SK-N-SH treated with all-trans-retinoic acid at 6 μM for 48 hours (cell line): ENCODE data around the gene KRTAP10-1.

Source experiments
- ATAC-seq: fragments of 200-7000 bp; cut with Tn5 transposase; 3 replicates; pipeline ENCODE4 v1.9.1; 2020; ENCODE audit warnings: mild to moderate bottlenecking, moderate library complexity
- ARNTL ChIP-seq: fragments of 450-650 bp; formaldehyde crosslinking; IDR thresholded peaks from 2 replicates; pipeline ENCODE4 v1.5.0; 2020; ENCODE audit warnings: low read depth, mild to moderate bottlenecking, moderate library complexity, borderline replicate concordance
- BACH2 ChIP-seq: fragments of 250-450 bp; sonication (Bioruptor Pico); IDR thresholded peaks from 2 replicates; pipeline ENCODE4 v1.9.0; 2021; ENCODE audit warnings: mild to moderate bottlenecking, borderline replicate concordance
- CSDC2 ChIP-seq: fragments of 250-450 bp; sonication (Bioruptor Pico); IDR thresholded peaks from 2 replicates; pipeline ENCODE4 v1.5.0; 2020; ENCODE audit warnings: mild to moderate bottlenecking, moderate library complexity
- ESRRG ChIP-seq: fragments of 250-450 bp; sonication (Bioruptor Pico); IDR thresholded peaks from 2 replicates; pipeline ENCODE4 v1.6.1; 2021; ENCODE audit warnings: mild to moderate bottlenecking
- GLIS3 ChIP-seq: fragments of 250-450 bp; sonication (Bioruptor Pico); IDR thresholded peaks from 2 replicates; pipeline ENCODE4 v1.5.0; 2020; ENCODE audit warnings: mild to moderate bottlenecking, moderate library complexity
- ISL1 ChIP-seq: fragments of 250-450 bp; sonication (Bioruptor Pico); IDR thresholded peaks from 2 replicates; pipeline ENCODE4 v2.1.2; 2022; ENCODE audit warnings: mild to moderate bottlenecking, moderate library complexity
- PPARA ChIP-seq: fragments of 250-450 bp; sonication (Bioruptor Pico); IDR thresholded peaks from 2 replicates; pipeline ENCODE4 v1.5.0; 2020; ENCODE audit warnings: mild to moderate bottlenecking, borderline replicate concordance
- RARB ChIP-seq: fragments of 250-450 bp; sonication (Bioruptor Pico); IDR thresholded peaks from 2 replicates; pipeline ENCODE4 v1.8.0; 2021; ENCODE audit warnings: mild to moderate bottlenecking, moderate library complexity
- SNAI2 ChIP-seq: fragments of 250-450 bp; sonication (Bioruptor Pico); IDR thresholded peaks from 2 replicates; pipeline ENCODE4 v1.5.0; 2020; ENCODE audit warnings: mild to moderate bottlenecking, moderate library complexity
- TCF4 ChIP-seq: fragments of 250-450 bp; sonication (Bioruptor Pico); IDR thresholded peaks from 2 replicates; pipeline ENCODE4 v1.8.0; 2021; ENCODE audit warnings: mild to moderate bottlenecking, moderate library complexity, borderline replicate concordance
- TOX ChIP-seq: fragments of 250-450 bp; sonication (Bioruptor Pico); IDR thresholded peaks from 2 replicates; pipeline ENCODE4 v1.8.0; 2021; ENCODE audit warnings: mild to moderate bottlenecking, moderate library complexity, borderline replicate concordance
- ZFP3 ChIP-seq: fragments of 250-450 bp; sonication (Bioruptor Pico); IDR thresholded peaks from 2 replicates; pipeline ENCODE4 v1.5.0; 2020; ENCODE audit warnings: mild to moderate bottlenecking, moderate library complexity
- ZNF70 ChIP-seq: fragments of 450-650 bp; formaldehyde crosslinking; IDR thresholded peaks from 2 replicates; pipeline ENCODE4 v1.5.0; 2020; ENCODE audit warnings: mild to moderate bottlenecking, moderate library complexity
- ZNF8 ChIP-seq: fragments of 450-650 bp; formaldehyde crosslinking; IDR thresholded peaks from 2 replicates; pipeline ENCODE4 v1.5.0; 2020; ENCODE audit warnings: mild to moderate bottlenecking, moderate library complexity
- TF ChIP-seq, protein P1 (sequence below): fragments of 250-450 bp; sonication (Bioruptor Pico); IDR thresholded peaks from 2 replicates; pipeline ENCODE4 v1.5.1; 2020; ENCODE audit warnings: low read depth, mild to moderate bottlenecking, moderate library complexity
- TF ChIP-seq, protein P2 (sequence below): fragments of 250-450 bp; sonication (Bioruptor Pico); IDR thresholded peaks from 2 replicates; pipeline ENCODE4 v1.5.1; 2021; ENCODE audit warnings: mild to moderate bottlenecking, moderate library complexity
- TF ChIP-seq, protein P3 (sequence below): fragments of 250-450 bp; sonication (Bioruptor Pico); IDR thresholded peaks from 2 replicates; pipeline ENCODE4 v1.8.0; 2020; ENCODE audit warnings: mild to moderate bottlenecking, moderate library complexity, borderline replicate concordance
- TF ChIP-seq, protein P4 (sequence below): fragments of 250-450 bp; sonication (Bioruptor Pico); IDR thresholded peaks from 2 replicates; pipeline ENCODE4 v1.8.0; 2021; ENCODE audit warnings: low read depth, mild to moderate bottlenecking, moderate library complexity, borderline replicate concordance
- TF ChIP-seq, protein P5 (sequence below): fragments of 250-450 bp; sonication (Bioruptor Pico); IDR thresholded peaks from 2 replicates; pipeline ENCODE4 v1.5.0; 2020; ENCODE audit warnings: mild to moderate bottlenecking, moderate library complexity

The KRTAP10-1 gene, protein sequence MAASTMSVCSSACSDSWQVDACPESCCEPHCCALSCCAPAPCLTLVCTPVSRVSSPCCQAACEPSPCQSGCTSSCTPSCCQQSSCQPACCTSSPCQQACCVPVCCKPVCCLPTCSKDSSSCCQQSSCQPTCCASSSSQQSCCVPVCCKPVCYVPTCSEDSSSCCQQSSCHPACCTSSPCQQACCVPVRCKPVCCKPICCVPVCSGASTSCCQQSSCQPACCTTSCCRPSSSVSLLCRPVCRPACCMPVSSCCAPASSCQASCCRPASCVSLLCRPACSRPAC

DNA sequence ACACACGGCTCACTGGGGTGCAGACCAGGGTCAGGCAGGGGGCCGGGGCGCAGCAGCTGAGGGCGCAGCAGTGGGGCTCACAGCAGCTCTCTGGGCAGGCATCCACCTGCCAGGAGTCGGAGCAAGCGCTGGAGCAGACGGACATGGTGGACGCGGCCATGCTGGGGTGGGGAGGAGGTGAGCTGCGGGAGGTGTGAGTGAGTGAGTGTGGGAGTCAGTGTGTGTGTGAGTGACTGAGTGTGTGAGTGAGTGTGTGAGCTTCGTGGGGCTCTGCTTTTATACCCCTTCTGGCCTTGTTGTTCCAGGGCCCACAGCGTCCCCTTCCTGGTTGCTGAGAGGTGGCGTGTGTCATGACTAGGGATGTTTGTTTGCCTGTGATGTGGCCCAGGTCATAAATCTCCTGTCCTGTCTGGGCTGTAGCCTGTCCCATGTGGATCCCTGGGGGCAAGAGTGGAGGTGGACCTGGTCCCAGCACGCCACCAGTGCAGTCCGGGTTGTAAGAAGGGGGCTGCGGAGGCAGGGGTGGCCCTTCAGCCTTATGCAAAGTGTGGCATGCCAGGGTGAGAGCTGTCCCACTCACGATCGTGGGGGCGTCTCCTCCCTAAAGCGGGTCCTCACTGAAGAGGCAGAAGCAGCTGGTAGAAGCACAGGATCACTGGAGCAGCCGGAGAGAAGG lies at the start of gene KRTAP10-1:
KRTAP10-1 (minus strand) TSS at position 205 of the 676 bp plus-strand sequence; CDS start at position 160, 45 bp downstream.
- no peak for ATAC-seq
- TF ChIP-seq ZNF70 (CRISPR knock-in tag) (no peak), TCF4 (CRISPR knock-in tag) (no peak), ARNTL (CRISPR knock-in tag) (no peak), RARB (CRISPR knock-in tag) (no peak), CSDC2 (no peak), BACH2 (CRISPR knock-in tag) (no peak), ZNF8 (CRISPR knock-in tag) (no peak), TOX (no peak), ZFP3 (CRISPR knock-in tag) (no peak), GLIS3 (no peak)
- TF ChIP-seq, protein P1, sequence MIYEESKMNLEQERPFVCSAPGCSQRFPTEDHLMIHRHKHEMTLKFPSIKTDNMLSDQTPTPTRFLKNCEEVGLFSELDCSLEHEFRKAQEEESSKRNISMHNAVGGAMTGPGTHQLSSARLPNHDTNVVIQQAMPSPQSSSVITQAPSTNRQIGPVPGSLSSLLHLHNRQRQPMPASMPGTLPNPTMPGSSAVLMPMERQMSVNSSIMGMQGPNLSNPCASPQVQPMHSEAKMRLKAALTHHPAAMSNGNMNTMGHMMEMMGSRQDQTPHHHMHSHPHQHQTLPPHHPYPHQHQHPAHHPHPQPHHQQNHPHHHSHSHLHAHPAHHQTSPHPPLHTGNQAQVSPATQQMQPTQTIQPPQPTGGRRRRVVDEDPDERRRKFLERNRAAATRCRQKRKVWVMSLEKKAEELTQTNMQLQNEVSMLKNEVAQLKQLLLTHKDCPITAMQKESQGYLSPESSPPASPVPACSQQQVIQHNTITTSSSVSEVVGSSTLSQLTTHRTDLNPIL (CRISPR knock-in tag) = no peak
- TF ChIP-seq, protein P2, sequence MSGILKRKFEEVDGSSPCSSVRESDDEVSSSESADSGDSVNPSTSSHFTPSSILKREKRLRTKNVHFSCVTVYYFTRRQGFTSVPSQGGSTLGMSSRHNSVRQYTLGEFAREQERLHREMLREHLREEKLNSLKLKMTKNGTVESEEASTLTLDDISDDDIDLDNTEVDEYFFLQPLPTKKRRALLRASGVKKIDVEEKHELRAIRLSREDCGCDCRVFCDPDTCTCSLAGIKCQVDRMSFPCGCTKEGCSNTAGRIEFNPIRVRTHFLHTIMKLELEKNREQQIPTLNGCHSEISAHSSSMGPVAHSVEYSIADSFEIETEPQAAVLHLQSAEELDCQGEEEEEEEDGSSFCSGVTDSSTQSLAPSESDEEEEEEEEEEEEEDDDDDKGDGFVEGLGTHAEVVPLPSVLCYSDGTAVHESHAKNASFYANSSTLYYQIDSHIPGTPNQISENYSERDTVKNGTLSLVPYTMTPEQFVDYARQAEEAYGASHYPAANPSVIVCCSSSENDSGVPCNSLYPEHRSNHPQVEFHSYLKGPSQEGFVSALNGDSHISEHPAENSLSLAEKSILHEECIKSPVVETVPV (CRISPR knock-in tag) = no peak
- TF ChIP-seq, protein P3, sequence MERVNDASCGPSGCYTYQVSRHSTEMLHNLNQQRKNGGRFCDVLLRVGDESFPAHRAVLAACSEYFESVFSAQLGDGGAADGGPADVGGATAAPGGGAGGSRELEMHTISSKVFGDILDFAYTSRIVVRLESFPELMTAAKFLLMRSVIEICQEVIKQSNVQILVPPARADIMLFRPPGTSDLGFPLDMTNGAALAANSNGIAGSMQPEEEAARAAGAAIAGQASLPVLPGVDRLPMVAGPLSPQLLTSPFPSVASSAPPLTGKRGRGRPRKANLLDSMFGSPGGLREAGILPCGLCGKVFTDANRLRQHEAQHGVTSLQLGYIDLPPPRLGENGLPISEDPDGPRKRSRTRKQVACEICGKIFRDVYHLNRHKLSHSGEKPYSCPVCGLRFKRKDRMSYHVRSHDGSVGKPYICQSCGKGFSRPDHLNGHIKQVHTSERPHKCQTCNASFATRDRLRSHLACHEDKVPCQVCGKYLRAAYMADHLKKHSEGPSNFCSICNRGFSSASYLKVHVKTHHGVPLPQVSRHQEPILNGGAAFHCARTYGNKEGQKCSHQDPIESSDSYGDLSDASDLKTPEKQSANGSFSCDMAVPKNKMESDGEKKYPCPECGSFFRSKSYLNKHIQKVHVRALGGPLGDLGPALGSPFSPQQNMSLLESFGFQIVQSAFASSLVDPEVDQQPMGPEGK = no peak
- TF ChIP-seq, protein P4, sequence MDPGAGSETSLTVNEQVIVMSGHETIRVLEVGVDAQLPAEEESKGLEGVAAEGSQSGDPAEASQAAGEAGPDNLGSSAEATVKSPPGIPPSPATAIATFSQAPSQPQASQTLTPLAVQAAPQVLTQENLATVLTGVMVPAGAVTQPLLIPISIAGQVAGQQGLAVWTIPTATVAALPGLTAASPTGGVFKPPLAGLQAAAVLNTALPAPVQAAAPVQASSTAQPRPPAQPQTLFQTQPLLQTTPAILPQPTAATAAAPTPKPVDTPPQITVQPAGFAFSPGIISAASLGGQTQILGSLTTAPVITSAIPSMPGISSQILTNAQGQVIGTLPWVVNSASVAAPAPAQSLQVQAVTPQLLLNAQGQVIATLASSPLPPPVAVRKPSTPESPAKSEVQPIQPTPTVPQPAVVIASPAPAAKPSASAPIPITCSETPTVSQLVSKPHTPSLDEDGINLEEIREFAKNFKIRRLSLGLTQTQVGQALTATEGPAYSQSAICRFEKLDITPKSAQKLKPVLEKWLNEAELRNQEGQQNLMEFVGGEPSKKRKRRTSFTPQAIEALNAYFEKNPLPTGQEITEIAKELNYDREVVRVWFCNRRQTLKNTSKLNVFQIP (CRISPR knock-in tag) = no peak
- TF ChIP-seq, protein P5, sequence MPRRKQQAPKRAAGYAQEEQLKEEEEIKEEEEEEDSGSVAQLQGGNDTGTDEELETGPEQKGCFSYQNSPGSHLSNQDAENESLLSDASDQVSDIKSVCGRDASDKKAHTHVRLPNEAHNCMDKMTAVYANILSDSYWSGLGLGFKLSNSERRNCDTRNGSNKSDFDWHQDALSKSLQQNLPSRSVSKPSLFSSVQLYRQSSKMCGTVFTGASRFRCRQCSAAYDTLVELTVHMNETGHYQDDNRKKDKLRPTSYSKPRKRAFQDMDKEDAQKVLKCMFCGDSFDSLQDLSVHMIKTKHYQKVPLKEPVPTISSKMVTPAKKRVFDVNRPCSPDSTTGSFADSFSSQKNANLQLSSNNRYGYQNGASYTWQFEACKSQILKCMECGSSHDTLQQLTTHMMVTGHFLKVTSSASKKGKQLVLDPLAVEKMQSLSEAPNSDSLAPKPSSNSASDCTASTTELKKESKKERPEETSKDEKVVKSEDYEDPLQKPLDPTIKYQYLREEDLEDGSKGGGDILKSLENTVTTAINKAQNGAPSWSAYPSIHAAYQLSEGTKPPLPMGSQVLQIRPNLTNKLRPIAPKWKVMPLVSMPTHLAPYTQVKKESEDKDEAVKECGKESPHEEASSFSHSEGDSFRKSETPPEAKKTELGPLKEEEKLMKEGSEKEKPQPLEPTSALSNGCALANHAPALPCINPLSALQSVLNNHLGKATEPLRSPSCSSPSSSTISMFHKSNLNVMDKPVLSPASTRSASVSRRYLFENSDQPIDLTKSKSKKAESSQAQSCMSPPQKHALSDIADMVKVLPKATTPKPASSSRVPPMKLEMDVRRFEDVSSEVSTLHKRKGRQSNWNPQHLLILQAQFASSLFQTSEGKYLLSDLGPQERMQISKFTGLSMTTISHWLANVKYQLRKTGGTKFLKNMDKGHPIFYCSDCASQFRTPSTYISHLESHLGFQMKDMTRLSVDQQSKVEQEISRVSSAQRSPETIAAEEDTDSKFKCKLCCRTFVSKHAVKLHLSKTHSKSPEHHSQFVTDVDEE (CRISPR knock-in tag) = no peak

DNA sequence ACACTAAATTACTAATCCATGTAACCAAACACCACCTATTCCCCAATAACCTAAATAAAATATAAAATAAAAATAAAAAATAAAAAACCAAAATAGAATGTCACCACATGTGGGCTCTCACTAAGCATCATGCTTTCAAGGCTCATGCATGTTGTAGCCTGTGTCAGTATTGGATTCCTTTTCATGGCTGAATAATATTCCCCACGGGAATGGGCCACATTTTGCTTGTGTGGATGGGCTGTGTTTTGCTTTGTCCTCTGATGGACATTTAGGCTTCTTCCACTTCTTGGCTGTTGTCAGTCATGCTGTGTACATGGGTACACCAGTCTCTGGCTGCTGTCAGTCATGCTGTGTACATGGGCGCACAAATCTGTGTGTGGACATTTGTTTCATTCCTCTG lies 49.1 kb upstream of the KRTAP10-1 start:
- ATAC-seq = no peak
- no peak for TF ChIP-seq ISL1 (CRISPR knock-in tag)
- TF ChIP-seq, protein P4 (CRISPR knock-in tag) = no peak
- TF ChIP-seq CSDC2 = no peak
- TF ChIP-seq, protein P3 = no peak
- TF ChIP-seq, protein P1 (CRISPR knock-in tag) = no peak
- no peak for TF ChIP-seq TOX
- no peak for TF ChIP-seq PPARA (CRISPR knock-in tag)
- TF ChIP-seq ZNF8 (CRISPR knock-in tag) = no peak
- no peak for TF ChIP-seq SNAI2 (CRISPR knock-in tag)
- no peak for TF ChIP-seq ESRRG (CRISPR knock-in tag)
- TF ChIP-seq, protein P2 (CRISPR knock-in tag) = no peak
- no peak for TF ChIP-seq ARNTL (CRISPR knock-in tag)
